ENCODE results near the gene LY6G6D. TPM values are rescaled to one million over a fixed set of nuclear protein-coding genes. Genes with fewer than 3 reads are reported as not detected.

LY6G6D gene
- total and polyA plus RNA-seq, 2 of the 13 experiments (the other 11 are each of a cell fraction or from before 2014, with no cell fraction given), result not detected

- TF ChIP-seq ZMAT3 (CRISPR knock-in tag; conservative IDR thresholded peaks at IDR 0.05) (peak; percentile 87; the same call in 1 of the 2 replicates), ZNF468 (CRISPR knock-in tag; IDR thresholded peaks at IDR 0.05) (no peak), ZFP91 (CRISPR knock-in tag; IDR thresholded peaks at IDR 0.05; ENCODE audit: borderline replicate concordance) (0 out of 2 replicates have a peak, but pooled peaks have one; percentile 27), ZNF670 (CRISPR knock-in tag; IDR thresholded peaks at IDR 0.05; ENCODE audit: borderline replicate concordance) (no peak), ZNF556 (CRISPR knock-in tag; IDR thresholded peaks at IDR 0.05; ENCODE audit: borderline replicate concordance) (peak; percentile 53; the same call in 1 of the 2 replicates), ZNF547 (CRISPR knock-in tag; IDR thresholded peaks at IDR 0.05) (no peak), NR2F1 (CRISPR knock-in tag; IDR thresholded peaks at IDR 0.05) (peak; percentile 5 to 11; a peak in 1 of 4 replicates), ZFP62 (CRISPR knock-in tag; IDR thresholded peaks at IDR 0.05) (no peak), NFE2 (CRISPR knock-in tag; IDR thresholded peaks at IDR 0.05) (peak; percentile 75; the same call in 1 of the 2 replicates), JUNB (CRISPR knock-in tag; IDR thresholded peaks at IDR 0.05; ENCODE audit: borderline replicate concordance) (0 out of 2 replicates have a peak, but pooled peaks have one; percentile 27), ISL2 (CRISPR knock-in tag; IDR thresholded peaks at IDR 0.05) (0 out of 2 replicates have a peak, but pooled peaks have one; percentile 1), ZNF879 (CRISPR knock-in tag; IDR thresholded peaks at IDR 0.05) (peak; percentile 63; the same call in 1 of the 2 replicates), EZH2 (conservative IDR thresholded peaks at IDR 0.05; ENCODE audit: low read depth, low read length) (no peak), ZNF441 (CRISPR knock-in tag; IDR thresholded peaks at IDR 0.05; ENCODE audit: borderline replicate concordance) (peak; percentile 54; the same call in 1 of the 2 replicates), NONO (IDR thresholded peaks at IDR 0.05) (no peak), NONO (CRISPR knock-in tag; conservative IDR thresholded peaks at IDR 0.05) (0 out of 2 replicates have a peak, but pooled peaks have one; percentile 65), ZNF704 (CRISPR knock-in tag; IDR thresholded peaks at IDR 0.05; ENCODE audit: borderline replicate concordance) (peak; percentile 9; the same call in 1 of the 2 replicates), ZSCAN29 (CRISPR knock-in tag; conservative IDR thresholded peaks at IDR 0.05) (0 out of 2 replicates have a peak, but pooled peaks have one; percentile 20), KDM2A (CRISPR knock-in tag; IDR thresholded peaks at IDR 0.05; ENCODE audit: borderline replicate concordance, low read depth) (no peak), NR0B2 (CRISPR knock-in tag; IDR thresholded peaks at IDR 0.05) (0 out of 2 replicates have a peak, but pooled peaks have one; percentile 11), RELA (CRISPR knock-in tag; IDR thresholded peaks at IDR 0.05) (0 out of 2 replicates have a peak, but pooled peaks have one; percentile 13), ATAD3A (CRISPR knock-in tag; IDR thresholded peaks at IDR 0.05) (no peak), ATF4 (CRISPR knock-in tag; IDR thresholded peaks at IDR 0.05) (no peak), ZNF572 (CRISPR knock-in tag; IDR thresholded peaks at IDR 0.05) (0 out of 2 replicates have a peak, but pooled peaks have one; percentile 66), ZNF784 (CRISPR knock-in tag; IDR thresholded peaks at IDR 0.05; ENCODE audit: borderline replicate concordance) (no peak)
Measured at GRCh38 chr6:31734247-31734820, 19.2 kb downstream of the LY6G6D start (continued).

All from HepG2 (cell line).